Mesenchymal stem cell (in vitro differentiated cells and primary cell): ENCODE measurements around the gene TXNRD1.
A peak's percentile ranks its signal among the peaks of the same experiment; 100 is the strongest.

Experiments
- DNase-seq: peaks from one replicate; pipeline ENCODE4 v3.0.0-alpha.2; 2013
- H2AFZ ChIP-seq: one replicate; pipeline ENCODE4 v1.6.1; 2013; ENCODE audit warnings: low read depth, mild to moderate bottlenecking, control low read depth, inconsistent platforms, low read length, moderate library complexity
- H2AK5ac ChIP-seq: 2 replicates; pipeline ENCODE4 v1.6.1; 2013; ENCODE audit warnings: low read length, moderate library complexity, mild to moderate bottlenecking, inconsistent platforms; ENCODE audit not compliant: severe bottlenecking
- H2BK120ac ChIP-seq: one replicate; pipeline ENCODE4 v1.6.1; 2013; ENCODE audit warnings: low read depth, mild to moderate bottlenecking, inconsistent platforms, low read length, moderate library complexity
- H2BK12ac ChIP-seq, 2 experiments: one replicate each; pipeline ENCODE4 v1.6.1; 2013; ENCODE audit warnings: inconsistent platforms in 2 of 2, low read length in 2 of 2, mild to moderate bottlenecking in 2 of 2, moderate library complexity in 2 of 2, control low read depth in 1 of 2
- H2BK15ac ChIP-seq: one replicate; pipeline ENCODE4 v1.6.1; 2013; ENCODE audit warnings: mild to moderate bottlenecking, low read depth, inconsistent platforms; ENCODE audit not compliant: poor library complexity, severe bottlenecking
- H2BK5ac ChIP-seq: 2 replicates; pipeline ENCODE4 v1.6.1; 2013; ENCODE audit warnings: low read depth, mild to moderate bottlenecking, low read length, control low read depth, inconsistent platforms; ENCODE audit not compliant: poor library complexity, severe bottlenecking
- H3K14ac ChIP-seq, 2 experiments: one replicate each; pipeline ENCODE4 v1.6.1; 2013; ENCODE audit warnings: inconsistent platforms in 2 of 2, low read length in 2 of 2, control low read depth in 1 of 2, mild to moderate bottlenecking in 1 of 2, moderate library complexity in 1 of 2
- H3K18ac ChIP-seq, 2 experiments: one replicate each; pipeline ENCODE4 v1.6.1; 2013; ENCODE audit warnings: inconsistent platforms in 2 of 2, low read length in 2 of 2, control low read depth in 1 of 2, low read depth in 1 of 2, mild to moderate bottlenecking in 1 of 2
- H3K23ac ChIP-seq, 2 experiments: one replicate each; pipeline ENCODE4 v1.6.1; 2013; ENCODE audit warnings: inconsistent platforms in 2 of 2, low read length in 2 of 2, mild to moderate bottlenecking in 2 of 2, moderate library complexity in 2 of 2, control low read depth in 1 of 2
- H3K27ac ChIP-seq: 2 replicates; pipeline ENCODE4 v1.5.1; 2013; ENCODE audit warnings: mild to moderate bottlenecking, moderate library complexity, low read length, control low read depth, inconsistent platforms; ENCODE audit not compliant: poor library complexity, severe bottlenecking
- H3K27me3 ChIP-seq, 2 experiments: 2 replicates each; pipeline versions ENCODE4 v1.6.1 to v1.7.0; 2013; ENCODE audit warnings: low read length in 2 of 2, mild to moderate bottlenecking in 2 of 2, moderate library complexity in 2 of 2, control low read depth in 1 of 2, inconsistent platforms in 1 of 2; ENCODE audit not compliant: control insufficient read depth in 1 of 2, insufficient read depth in 1 of 2
- H3K36me3 ChIP-seq, 2 experiments: 2 replicates each; pipeline versions ENCODE4 v1.6.1 to v1.7.0; 2013; ENCODE audit warnings: low read length in 2 of 2, control low read depth in 1 of 2, inconsistent platforms in 1 of 2, low read depth in 1 of 2, mild to moderate bottlenecking in 1 of 2; ENCODE audit not compliant: insufficient read depth in 2 of 2, control insufficient read depth in 1 of 2
- H3K4ac ChIP-seq, 2 experiments: one replicate each; pipeline ENCODE4 v1.6.1; 2013; ENCODE audit warnings: inconsistent platforms in 2 of 2, low read length in 2 of 2, mild to moderate bottlenecking in 2 of 2, moderate library complexity in 2 of 2, control low read depth in 1 of 2, low read depth in 1 of 2
- H3K4me1 ChIP-seq: 2 replicates; pipeline ENCODE4 v1.6.1; 2013; ENCODE audit warnings: low read depth, low read length, control low read depth; ENCODE audit not compliant: control insufficient read depth, insufficient read depth
- H3K4me2 ChIP-seq: 2 replicates; pipeline ENCODE4 v1.6.1; 2013; ENCODE audit warnings: low read length, mild to moderate bottlenecking, inconsistent platforms; ENCODE audit not compliant: poor library complexity, severe bottlenecking
- H3K4me3 ChIP-seq, 2 experiments: 2 replicates each; pipeline versions ENCODE4 v1.5.1 to v1.7.0; 2013; ENCODE audit warnings: low read length in 2 of 2, mild to moderate bottlenecking in 2 of 2, control low read depth in 1 of 2, low read depth in 1 of 2; ENCODE audit not compliant: insufficient read depth in 1 of 2
- H3K79me1 ChIP-seq: replicated peaks from 2 replicates; pipeline ENCODE4 v1.6.1; 2013; ENCODE audit warnings: mild to moderate bottlenecking, control low read depth, low read length, inconsistent platforms; ENCODE audit not compliant: poor library complexity, severe bottlenecking
- H3K9ac ChIP-seq: 2 replicates; pipeline ENCODE4 v1.7.0; 2013; ENCODE audit warnings: mild to moderate bottlenecking, low read length, moderate library complexity
- H3K9me3 ChIP-seq: 2 replicates; pipeline ENCODE4 v1.7.0; 2013; ENCODE audit warnings: mild to moderate bottlenecking, low read length; ENCODE audit not compliant: control insufficient read depth
- H4K8ac ChIP-seq: one replicate; pipeline ENCODE4 v1.6.1; 2013; ENCODE audit warnings: inconsistent platforms, mild to moderate bottlenecking, low read length, moderate library complexity
- H4K91ac ChIP-seq: one replicate; pipeline ENCODE4 v1.6.1; 2013; ENCODE audit warnings: mild to moderate bottlenecking, low read length, inconsistent platforms
- WGBS: methylation state at CpG from one replicate; pipeline ENCODE4 v1.1.7; 2013; ENCODE audit warnings: mixed read lengths; 5-methylcytosine and 5-hydroxymethylcytosine counted together

TXNRD1 gene

GRCh38 chr12:104306376-104306775 is 90.8 kb downstream of the TXNRD1 start:
- H3K14ac ChIP-seq, result no peak overlapping the region
- WGBS, result 100% methylated on average over 1 of the region's 2 CpGs
- H4K91ac ChIP-seq, result no peak overlapping the region
- H3K36me3 ChIP-seq, result peaks cover 7 to 75% of the 10 kb centered on the region in 2 experiments
- H4K8ac ChIP-seq, result no peak overlapping the region
- no peak overlapping the region for H3K4me2 ChIP-seq
- H3K4me3 ChIP-seq, result no peak overlapping the region
- H2BK5ac ChIP-seq, result no peak overlapping the region
- H3K4me1 ChIP-seq, result peaks cover 10% of the 10 kb centered on the region
- peaks cover 16% of the 10 kb centered on the region for H3K79me1 ChIP-seq
- H2BK120ac ChIP-seq, result no peak overlapping the region
- H3K23ac ChIP-seq, result no peak overlapping the region
- H2BK15ac ChIP-seq, result no peak overlapping the region
- no peak overlapping the region for H2AK5ac ChIP-seq
- H3K9ac ChIP-seq, result no peak overlapping the region
- DNase-seq, result no peak
- H3K27me3 ChIP-seq, result no peaks in the 10 kb centered on the region
- H2BK12ac ChIP-seq, result no peak overlapping the region
- no peak overlapping the region for H3K27ac ChIP-seq
- no peak overlapping the region for H3K18ac ChIP-seq
- no peaks in the 10 kb centered on the region for H3K9me3 ChIP-seq
- H3K4ac ChIP-seq, result no peak overlapping the region
- no peak overlapping the region for H2AFZ ChIP-seq

DNA sequence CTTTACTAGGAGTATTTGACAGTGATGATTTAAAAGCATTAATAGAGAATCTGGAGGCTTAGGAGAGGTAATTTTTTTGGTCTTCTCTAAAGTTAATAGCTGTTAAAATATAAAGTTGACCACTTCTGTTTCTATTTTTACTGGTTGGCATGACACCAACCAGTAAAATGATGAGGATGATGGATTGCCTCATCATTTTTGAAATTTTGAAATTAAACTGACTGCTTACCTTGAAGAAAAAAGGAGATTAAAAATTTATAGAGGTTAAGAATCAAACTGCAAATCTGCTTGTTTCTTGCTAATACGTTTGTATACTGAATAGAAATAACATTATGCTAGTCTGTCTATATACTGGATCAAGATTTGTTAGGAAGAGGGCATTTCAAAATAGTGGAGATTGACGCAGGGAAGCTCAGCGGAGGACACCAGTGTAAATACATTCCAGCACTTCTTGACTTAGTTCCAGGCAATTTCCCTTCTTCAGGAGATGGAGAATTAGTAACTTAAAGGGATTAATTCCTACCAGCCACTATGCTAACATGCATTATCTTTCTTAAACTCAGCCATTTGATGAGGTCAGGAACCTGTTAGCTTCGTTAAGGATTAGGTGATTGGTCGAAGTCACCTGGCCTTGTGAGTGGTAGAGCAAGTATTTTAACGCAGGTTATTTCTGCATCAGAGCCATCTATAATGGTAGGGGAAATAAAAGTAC is 91.5 kb downstream of the TXNRD1 start:
- Histone ChIP-seq H3K36me3 (peaks cover 7 to 76% of the 10 kb centered on the region in 2 experiments), H2BK5ac (no peak overlapping the region), H2AK5ac (no peak overlapping the region), H2BK15ac (no peak overlapping the region), H2BK120ac (no peak overlapping the region), H3K18ac (no peak overlapping the region), H3K4me1 (peaks cover 10% of the 10 kb centered on the region), H4K8ac (no peak overlapping the region), H3K4me2 (no peak overlapping the region), H4K91ac (no peak overlapping the region), H3K27ac (no peak overlapping the region), H3K23ac (no peak overlapping the region), H3K9me3 (no peaks in the 10 kb centered on the region), H3K79me1 (peaks cover 16% of the 10 kb centered on the region), H3K9ac (no peak overlapping the region), H3K14ac (no peak overlapping the region), H3K4ac (no peak overlapping the region), H2AFZ (no peak overlapping the region), H3K27me3 (no peaks in the 10 kb centered on the region), H3K4me3 (no peak overlapping the region), H2BK12ac (no peak overlapping the region)
- DNase-seq, result no peak
- WGBS, result 90% methylated on average over 4 of the region's 6 CpGs

DNA sequence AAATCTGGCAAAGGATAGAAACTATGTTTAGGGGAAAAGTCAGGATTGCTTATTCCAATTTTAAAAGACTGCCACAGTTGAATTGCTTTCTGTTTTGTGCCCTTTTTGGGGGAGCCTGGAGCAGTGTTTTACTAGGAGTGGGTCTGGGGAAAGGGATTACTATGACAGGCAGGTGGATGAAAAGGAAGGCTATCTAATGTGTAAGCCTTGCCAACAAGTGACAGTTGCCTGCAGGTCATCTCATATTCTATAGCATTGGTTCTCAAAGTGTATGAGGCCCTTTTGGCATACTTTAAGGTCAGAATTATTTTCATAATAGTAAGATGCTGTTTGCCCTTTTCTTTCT is 92.0 kb downstream of the TXNRD1 start:
- no peak for DNase-seq
- Histone ChIP-seq H2AFZ (no peak overlapping the region), H3K4me1 (peaks cover 10% of the 10 kb centered on the region), H3K9me3 (no peaks in the 10 kb centered on the region), H4K8ac (no peak overlapping the region), H3K14ac (no peak overlapping the region), H2BK5ac (no peak overlapping the region), H2BK120ac (no peak overlapping the region), H3K4me3 (no peak overlapping the region), H3K18ac (no peak overlapping the region), H3K9ac (no peak overlapping the region), H2BK15ac (no peak overlapping the region), H3K27me3 (no peaks in the 10 kb centered on the region), H3K27ac (no peak overlapping the region), H3K36me3 (peaks cover 7 to 79% of the 10 kb centered on the region in 2 experiments), H2AK5ac (no peak overlapping the region), H4K91ac (no peak overlapping the region), H2BK12ac (no peak overlapping the region), H3K23ac (no peak overlapping the region), H3K4ac (no peak overlapping the region), H3K4me2 (no peak overlapping the region), H3K79me1 (peaks cover 16% of the 10 kb centered on the region)

DNA sequence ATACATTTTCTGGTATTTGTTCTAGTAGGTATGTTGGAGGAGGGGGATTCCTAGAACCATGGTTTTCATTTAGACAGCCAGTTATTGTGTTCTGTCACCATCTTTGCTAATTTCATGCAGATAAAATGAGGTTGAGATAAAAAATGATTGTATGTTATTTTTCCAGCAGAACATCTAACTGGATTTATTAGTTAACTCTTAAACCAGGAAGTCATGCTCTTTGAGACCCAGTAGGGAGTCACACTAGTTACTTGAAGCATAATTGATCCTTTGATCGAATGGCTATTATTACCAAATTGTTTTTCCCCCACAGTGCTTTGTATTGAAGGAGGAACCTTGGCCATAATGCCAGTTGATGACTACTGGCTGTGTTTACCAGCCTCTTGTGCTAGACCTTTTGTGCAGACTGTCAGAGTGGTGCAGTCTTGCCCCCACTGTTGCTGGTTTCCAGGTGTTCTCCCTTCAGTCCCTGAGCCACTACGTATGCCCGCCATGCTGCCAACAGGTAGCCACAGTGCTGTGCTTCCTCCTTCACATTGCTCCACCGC is 93.9 kb downstream of the TXNRD1 start:
- Histone ChIP-seq H3K14ac (no peak overlapping the region), H3K36me3 (peaks cover 4 to 92% of the 10 kb centered on the region in 2 experiments), H3K4me1 (peaks cover 4% of the 10 kb centered on the region), H4K8ac (peak overlapping the region; percentile 87), H2BK5ac (no peak overlapping the region), H2AK5ac (no peak overlapping the region), H2BK12ac (no peak overlapping the region), H3K4me2 (no peak overlapping the region), H3K9ac (no peak overlapping the region), H3K9me3 (no peaks in the 10 kb centered on the region), H2BK15ac (no peak overlapping the region), H2AFZ (no peak overlapping the region), H3K4ac (no peak overlapping the region), H4K91ac (peak overlapping the region; percentile 78), H3K18ac (no peak overlapping the region), H2BK120ac (no peak overlapping the region), H3K4me3 (no peak overlapping the region), H3K79me1 (peaks cover 14% of the 10 kb centered on the region), H3K27ac (no peak overlapping the region), H3K23ac (no peak overlapping the region), H3K27me3 (no peaks in the 10 kb centered on the region)
- no peak for DNase-seq
- whole genome bisulfite sequencing, result 100% methylated on average over 3 of the region's 4 CpGs
